Small intestine (tissue), 16 donors: ENCODE results near the gene ZFYVE28. TPM values are rescaled to one million over a fixed set of nuclear protein-coding genes. Genes with fewer than 3 reads are reported as not detected.
"Not testable (repeated sequence)": the region's sequence is repeated elsewhere in the genome, so short reads cannot be mapped to it uniquely, and the experiment has no call there.

Experiments
- DNase-seq, 2 donors: peaks; one replicate each; pipeline versions ENCODE4 v3.0.0 to v3.0.0-alpha.2; 2013
- FAIRE-seq: peaks from 2 replicates; lab custom pipeline; 2012; peaks lifted over from hg19 to GRCh38; lab: Jason Lieb, UNC
- H3K27ac ChIP-seq, 3 donors: one replicate each; pipeline ENCODE4 v1.5.1; 2013; ENCODE audit warnings: low read length in 2 of 3, mild to moderate bottlenecking in 2 of 3, control low read depth in 1 of 3, inconsistent platforms in 1 of 3, low read depth in 1 of 3, moderate library complexity in 1 of 3
- H3K27me3 ChIP-seq, 3 donors: one replicate each; pipeline ENCODE4 v1.6.1; 2013; ENCODE audit warnings: low read length in 3 of 3, inconsistent platforms in 1 of 3; ENCODE audit not compliant: control insufficient read depth in 3 of 3, insufficient read depth in 3 of 3
- H3K36me3 ChIP-seq, 3 donors: one replicate each; pipeline ENCODE4 v1.6.1; 2013; ENCODE audit warnings: low read length in 3 of 3, inconsistent platforms in 1 of 3, low read depth in 1 of 3, mild to moderate bottlenecking in 1 of 3, moderate library complexity in 1 of 3; ENCODE audit not compliant: control insufficient read depth in 3 of 3, insufficient read depth in 2 of 3
- H3K4me1 ChIP-seq, 3 donors: one replicate each; pipeline ENCODE4 v1.6.1; 2013; ENCODE audit warnings: low read length in 2 of 3, inconsistent platforms in 1 of 3, low read depth in 1 of 3, mild to moderate bottlenecking in 1 of 3, moderate library complexity in 1 of 3; ENCODE audit not compliant: control insufficient read depth in 3 of 3, insufficient read depth in 2 of 3
- H3K4me3 ChIP-seq, 3 donors: one replicate each; pipeline ENCODE4 v1.5.1; 2013; ENCODE audit warnings: low read length in 3 of 3, control low read depth in 1 of 3, inconsistent platforms in 1 of 3, low read depth in 1 of 3, mild to moderate bottlenecking in 1 of 3, moderate library complexity in 1 of 3
- H3K9me3 ChIP-seq, 2 donors: one replicate each; pipeline ENCODE4 v1.6.1; 2013; ENCODE audit warnings: low read depth in 1 of 2, low read length in 1 of 2; ENCODE audit not compliant: control insufficient read depth in 2 of 2, insufficient read depth in 1 of 2
- WGBS, 3 donors: extraction: QIAGEN DNeasy Blood & Tissue Kit; methylation state at CpG; one replicate each; pipeline ENCODE4 v1.1.7; 2013; 5-methylcytosine and 5-hydroxymethylcytosine counted together
- long read RNA-seq, 10 donors: transcript quantifications; one replicate each; lab custom pipeline, GENCODE V29; 2026
- polyA plus RNA-seq, 4 donors: library from polyadenylated mRNA; stranded (reverse) in 3 of 4; unstranded in 1 of 4; fragments of 200-250 nt in 3 of 4; fragments of 120-200 nt in 1 of 4; gene quantifications; one replicate each; pipeline versions ENCODE4 v1.2.1 to v1.2.3, GENCODE V29; 2013
- donor health status: healthy with polysubstance abuse.
- donor health status: control.
- donor health status: control.
- donor health status: Bipolar disorder and iron deficiency.
- donor health status: healthy.

ZFYVE28 gene
- polyA plus RNA-seq, result 10 to 100 TPM in 2 of 4 donors, 1 to 10 TPM in 2; 8.6 to 29.5 (median 12.8) TPM
- long read RNA-seq, donor 1, result 0 reads
- long read RNA-seq, donor 2, partial matches to known transcripts, result 0 of 1 reads
- long read RNA-seq, donor 2, other reads (novel, unspliced or antisense), result 0 of 1 reads
- long read RNA-seq, donor 3, result 0 reads
- long read RNA-seq, donor 4, result 0 reads
- long read RNA-seq, donor 5, result 0 reads
- long read RNA-seq, donor 6, result 0 reads
- long read RNA-seq, donor 7, result 0 reads
- long read RNA-seq, donor 8, partial matches to known transcripts, result 0 of 1 reads
- long read RNA-seq, donor 8, other reads (novel, unspliced or antisense), result 0 of 1 reads
- long read RNA-seq, donor 9, result 0 reads
- long read RNA-seq, donor 10, result 0 reads

DNA sequence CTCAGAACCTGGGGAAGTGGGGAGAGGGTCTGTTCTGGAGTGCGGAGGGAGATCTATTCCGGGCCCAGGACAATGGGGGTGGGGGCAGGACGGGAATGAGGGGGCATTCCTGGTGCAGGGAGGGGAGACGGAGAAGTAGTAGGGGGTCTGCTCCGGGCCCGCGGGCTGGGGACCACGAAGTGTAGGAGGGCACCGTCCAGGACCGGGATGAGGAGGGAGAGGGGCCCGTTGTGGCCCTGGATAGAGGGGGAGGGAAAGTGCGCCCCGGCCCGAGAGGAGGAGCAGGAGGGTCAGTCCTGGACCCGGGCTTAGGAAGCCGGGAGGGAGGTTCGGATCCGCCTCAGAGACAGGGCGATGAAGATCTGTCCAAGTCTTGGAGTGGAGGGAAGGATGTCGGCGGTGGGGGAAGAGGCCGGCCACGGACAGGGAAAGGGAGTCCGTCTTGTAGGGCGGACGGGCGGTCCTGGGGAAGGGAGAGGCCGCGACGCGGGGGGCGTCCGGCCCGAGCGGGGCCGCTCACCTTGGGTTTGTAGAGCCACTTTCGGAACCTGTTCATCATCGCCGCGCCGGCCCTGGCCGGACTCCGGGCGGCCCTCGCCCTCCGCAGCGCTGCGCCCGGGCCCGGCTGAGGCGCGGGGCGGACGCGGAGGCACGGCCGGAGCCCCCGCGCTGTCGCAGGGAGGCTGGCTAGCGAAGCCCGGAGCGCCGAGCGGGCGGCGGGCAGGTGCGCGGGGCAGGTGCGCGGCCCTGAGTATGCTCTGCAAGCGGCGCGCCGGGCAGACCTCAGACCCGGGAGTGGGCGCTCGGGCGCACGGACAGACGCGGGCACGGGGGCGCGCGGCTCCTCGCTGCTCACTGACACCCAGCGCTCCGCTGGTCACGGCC is at the start of gene ZFYVE28:
Gene ZFYVE28, minus strand, starts transcription at position 881 of the 885 bp plus-strand sequence. Its CDS starts 322 bp downstream, at position 559.
- Histone ChIP-seq H3K4me3 (peak within 1 kb of the TSS; percentile 48 to 84 (median 81)), H3K4me1 (peaks cover 9 to 39% (median 9%) of the 10 kb centered on the region in 3 donors), H3K27ac (peak within 1 kb of the TSS in 2 of 3 donors; percentile 56 to 58), H3K36me3 (no peaks in the 10 kb centered on the region), H3K9me3 (no peaks in the 10 kb centered on the region), H3K27me3 (peaks cover 0 to 55% (median 0%) of the 10 kb centered on the region in 3 donors)
- FAIRE-seq (no peak), DNase-seq (no peak)
- 1% methylated on average over 49 to 90 of the region's 90 CpGs for WGBS, 3 donors

DNA sequence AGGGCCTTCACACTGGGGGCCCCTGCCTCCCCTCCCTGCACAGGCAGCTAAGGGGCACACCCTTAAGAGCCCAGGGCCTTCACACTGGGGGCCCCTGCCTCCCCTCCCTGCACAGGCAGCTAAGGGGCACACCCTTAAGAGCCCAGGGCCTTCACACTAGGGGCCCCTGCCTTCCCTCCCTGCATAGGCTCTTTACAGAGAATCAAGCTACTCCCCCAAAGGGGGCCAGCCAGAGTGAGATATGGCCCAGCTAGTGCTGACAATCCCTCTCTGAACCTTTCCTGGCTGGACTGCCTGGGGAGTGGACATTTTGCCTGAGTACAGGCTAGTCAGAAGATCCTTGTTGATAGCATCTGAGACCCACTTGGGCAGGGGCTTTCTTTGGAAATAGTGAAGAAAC is 47.1 kb upstream of the ZFYVE28 start:
- not testable (repeated sequence) for H3K36me3 ChIP-seq, FAIRE-seq, DNase-seq, H3K4me3 ChIP-seq, H3K9me3 ChIP-seq, H3K27me3 ChIP-seq, H3K27ac ChIP-seq
- H3K4me1 ChIP-seq, result peaks cover 0 to 25% (median 2%) of the 10 kb centered on the region in 3 donors

DNA sequence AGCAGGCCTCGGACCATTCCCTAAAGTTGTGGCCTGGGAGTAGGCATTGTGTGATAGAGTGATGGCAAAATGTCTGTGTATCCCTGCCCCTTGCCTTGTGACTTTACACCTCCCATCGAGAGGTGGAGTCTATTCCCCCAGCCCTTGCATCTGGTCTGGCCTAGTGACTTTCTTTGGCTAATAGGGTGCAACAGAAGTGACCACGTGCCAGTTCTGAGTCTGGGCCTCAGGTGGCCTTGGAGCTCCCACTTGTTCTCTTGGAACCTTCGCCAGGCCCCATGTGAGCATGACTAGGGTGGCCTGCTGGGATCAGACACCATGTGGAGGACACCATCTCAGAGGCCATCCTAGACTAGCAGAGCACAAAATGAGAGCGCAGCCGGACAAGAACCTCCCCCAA is 46.6 kb upstream of the ZFYVE28 start:
- Histone ChIP-seq H3K27ac (no peak overlapping the region), H3K36me3 (peaks cover 0 to 10% (median 0%) of the 10 kb centered on the region in 3 donors), H3K4me3 (no peak overlapping the region), H3K4me1 (peaks cover 0 to 20% (median 2%) of the 10 kb centered on the region in 3 donors), H3K9me3 (no peaks in the 10 kb centered on the region), H3K27me3 (peaks cover 0 to 5% (median 0%) of the 10 kb centered on the region in 3 donors)
- FAIRE-seq (no peak), DNase-seq (no peak)
- 90 to 95% (median 91%) methylated on average over 6 of the region's 6 CpGs for WGBS, 3 donors

DNA sequence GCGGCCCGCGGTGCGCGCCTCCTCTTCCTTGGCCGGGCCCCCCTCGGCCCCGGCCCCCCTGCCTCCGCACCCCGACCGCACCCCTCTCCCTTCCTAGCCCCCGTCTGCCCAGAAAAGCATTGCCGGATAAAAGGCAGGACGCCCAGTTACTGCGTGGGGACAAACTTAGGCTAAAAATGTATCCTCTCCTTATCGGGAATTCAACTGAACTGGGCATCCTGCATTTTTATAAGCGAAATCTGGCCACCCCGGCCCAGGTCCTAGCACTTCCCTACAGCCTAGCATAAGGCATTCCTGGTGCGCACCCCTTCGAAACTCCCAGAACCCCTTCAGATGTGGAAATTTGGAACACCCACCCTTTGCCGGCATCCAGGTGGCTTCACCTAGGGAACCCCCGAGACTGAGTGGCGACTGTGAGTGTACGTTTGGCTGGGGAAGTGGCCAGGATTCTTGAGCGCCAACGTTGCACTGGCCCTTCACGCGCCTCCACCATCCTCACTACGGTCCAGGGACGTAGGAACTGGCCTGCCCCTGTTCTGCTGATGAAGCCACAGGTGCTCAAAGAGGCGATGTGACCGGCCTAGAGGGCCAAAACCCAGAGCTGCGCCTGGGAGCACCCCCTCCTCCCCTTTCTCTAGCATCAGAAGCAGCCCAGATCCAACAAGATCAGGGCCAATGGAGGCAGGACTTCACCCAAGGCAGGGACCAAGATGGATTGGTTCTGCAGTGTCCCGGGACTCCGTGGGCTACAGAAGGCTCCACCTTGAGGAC is 44.7 kb upstream of the ZFYVE28 start:
- H3K27ac ChIP-seq, result no peak overlapping the region
- FAIRE-seq (no peak), DNase-seq (no peak)
- 34 to 57% (median 38%) methylated on average over 22 to 35 of the region's 35 CpGs for WGBS, 3 donors
- H3K4me1 ChIP-seq, result peaks cover 2 to 19% (median 3%) of the 10 kb centered on the region in 3 donors
- peaks cover 0 to 5% (median 0%) of the 10 kb centered on the region in 3 donors for H3K27me3 ChIP-seq
- H3K36me3 ChIP-seq, result peaks cover 0 to 10% (median 0%) of the 10 kb centered on the region in 3 donors
- no peaks in the 10 kb centered on the region for H3K9me3 ChIP-seq
- peak overlapping the region in 1 of 3 donors; percentile 58 for H3K4me3 ChIP-seq

DNA sequence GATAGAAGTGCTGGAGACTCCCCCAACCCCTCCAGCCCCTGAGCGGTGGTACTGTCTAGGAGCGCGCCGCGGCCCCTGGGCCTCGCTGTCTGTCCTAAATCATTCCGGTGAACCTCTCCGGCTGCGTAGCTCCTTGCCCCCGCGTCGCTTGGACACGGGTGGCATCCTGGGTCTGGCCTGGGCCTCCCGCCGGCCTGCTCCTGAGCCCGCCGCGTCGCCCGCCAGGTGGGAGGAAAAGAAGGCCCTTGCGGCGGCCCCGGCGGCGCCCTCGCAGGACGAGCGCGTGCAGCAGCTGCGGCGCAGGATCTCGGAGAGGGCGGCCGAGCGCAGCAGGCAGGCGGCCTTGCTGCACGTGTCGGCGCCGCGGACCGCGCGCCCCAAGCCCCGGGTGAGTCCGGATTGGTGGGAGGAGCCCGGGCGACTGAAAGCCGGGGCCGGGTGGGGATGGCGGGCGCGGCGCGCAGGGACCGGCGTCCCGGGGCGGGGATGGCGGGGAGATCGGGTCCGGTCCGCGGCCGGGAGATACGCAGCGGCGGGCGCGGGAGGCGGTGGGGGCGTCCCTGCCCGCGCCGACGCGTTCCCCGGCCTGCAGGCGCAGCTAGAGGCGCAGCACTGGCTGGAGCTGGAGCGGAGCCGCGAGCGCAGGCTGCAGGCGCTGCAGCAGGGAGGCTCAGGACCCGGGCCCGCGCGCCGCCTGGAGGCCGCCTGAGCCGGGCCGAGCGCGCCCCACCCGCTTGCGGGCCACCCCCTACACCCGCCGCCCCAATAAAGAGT is 44.0 kb upstream of the ZFYVE28 start:
- peaks cover 0 to 10% (median 0%) of the 10 kb centered on the region in 3 donors for H3K36me3 ChIP-seq
- peak overlapping the region in 2 of 3 donors; percentile 12 to 58 for H3K4me3 ChIP-seq
- peaks cover 2 to 16% (median 3%) of the 10 kb centered on the region in 3 donors for H3K4me1 ChIP-seq
- peaks cover 0 to 5% (median 0%) of the 10 kb centered on the region in 3 donors for H3K27me3 ChIP-seq
- DNase-seq, result peak; percentile 62 to 84
- 6 to 11% (median 10%) methylated on average over 45 to 99 of the region's 99 CpGs for WGBS, 3 donors
- no peak for FAIRE-seq
- H3K27ac ChIP-seq, result peak overlapping the region in 1 of 3 donors; percentile 13
- H3K9me3 ChIP-seq, result no peaks in the 10 kb centered on the region

DNA sequence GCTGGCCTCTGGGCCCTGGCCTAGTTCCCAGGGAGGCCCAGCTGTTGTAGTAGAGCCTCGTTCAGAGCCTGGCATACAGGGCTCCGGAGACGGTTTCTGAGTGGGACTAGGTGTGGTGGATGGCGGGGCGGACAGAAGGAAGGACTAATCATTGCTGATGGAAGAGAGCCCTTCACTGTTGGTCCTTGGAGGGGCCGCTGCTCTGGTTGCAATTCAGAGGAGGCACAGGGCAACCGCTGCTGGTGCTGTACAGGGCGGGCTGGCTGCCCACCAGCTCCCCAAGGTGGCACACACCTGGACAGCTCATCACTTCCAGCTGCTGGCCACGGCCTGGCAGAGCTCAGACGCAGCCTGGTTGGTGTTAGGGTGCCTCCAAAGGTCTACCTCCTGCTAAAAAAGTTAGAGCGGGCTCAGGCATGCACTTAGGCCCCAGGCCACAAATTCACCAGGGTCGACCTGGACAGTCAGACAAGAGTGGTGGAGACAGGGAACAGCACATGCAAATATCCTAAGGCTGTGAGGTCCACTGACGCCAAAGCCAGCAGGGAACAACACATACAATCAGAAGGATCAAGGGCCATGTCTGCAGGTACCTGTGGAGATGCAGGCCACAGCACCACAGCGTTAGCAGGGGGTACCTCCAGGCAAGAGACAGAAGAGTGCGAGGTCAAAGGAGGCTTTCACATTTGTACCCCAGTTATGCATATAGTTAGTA is 43.0 kb upstream of the ZFYVE28 start:
- H3K9me3 ChIP-seq, result no peaks in the 10 kb centered on the region
- peaks cover 2 to 16% (median 3%) of the 10 kb centered on the region in 3 donors for H3K4me1 ChIP-seq
- FAIRE-seq (no peak), DNase-seq (no peak)
- WGBS, 3 donors, result 82 to 90% (median 86%) methylated on average over 15 of the region's 15 CpGs
- H3K4me3 ChIP-seq, result no peak overlapping the region
- H3K27me3 ChIP-seq, result peaks cover 0 to 5% (median 0%) of the 10 kb centered on the region in 3 donors
- H3K36me3 ChIP-seq, result peaks cover 0 to 10% (median 0%) of the 10 kb centered on the region in 3 donors
- H3K27ac ChIP-seq, result no peak overlapping the region
